HepG2 (cell line): ENCODE results near the gene TFEB. TPM values are rescaled to one million over a fixed set of nuclear protein-coding genes. Genes with fewer than 3 reads are reported as not detected.
A peak's percentile ranks its signal among the peaks of the same experiment; 100 is the strongest.

ENCODE experiments used
- ATAC-seq: fragments of 200-7000 bp; cut with Tn5 transposase; 3 replicates; pipeline ENCODE4 v1.9.1; 2020; ENCODE audit warnings: mild to moderate bottlenecking, moderate library complexity
- BruUV-seq: library from RNA; stranded (reverse); fragments of 400-500 nt; replicated peaks from 2 replicates; lab custom pipeline; 2021; lab: Mats Ljungman, UMichigan
- CTCF ChIA-PET: fragments of 300-600 bp; formaldehyde crosslinking; extraction: SDS; loops from one replicate; lab custom pipeline; 2021; ENCODE audit warnings: low total read pairs, inconsistent platforms, low intra/inter-chr PET ratio; lab: Yijun Ruan, JAX
- POLR2A ChIA-PET: fragments of 350-600 bp; sonication (Branson Sonifier 250); formaldehyde crosslinking; loops from one replicate; lab custom pipeline; 2020; ENCODE audit warnings: antibody characterized with exemption, inconsistent platforms; lab: Yijun Ruan, JAX
- DNase-seq: peaks from one replicate; pipeline ENCODE4 v3.0.0-alpha.2; 2015; ENCODE audit warnings: low spot score
- FAIRE-seq: peaks from 3 replicates; lab custom pipeline; 2011; peaks lifted over from hg19 to GRCh38; lab: Jason Lieb, UNC
- H2AFZ ChIP-seq: one replicate; pipeline ENCODE4 v1.6.1; 2011; ENCODE audit warnings: low read length, inconsistent platforms
- H3K27ac ChIP-seq: fragments of 300-600 bp; 3 replicates; pipeline ENCODE4 v1.8.0; 2011; ENCODE audit warnings: mixed run types, mild to moderate bottlenecking, mixed read lengths, low read length, inconsistent platforms; ENCODE audit not compliant: insufficient read depth; ENCODE audit errors: extremely low read length
- H3K27me3 ChIP-seq, 2 experiments: fragments of 200-600 bp in 1 of 2; 2 replicates in 1 of 2; 3 replicates in 1 of 2; pipeline versions ENCODE4 v1.6.0 to v1.8.0; 2011; ENCODE audit warnings: low read length in 2 of 2, mild to moderate bottlenecking in 2 of 2, moderate library complexity in 2 of 2, inconsistent platforms in 1 of 2; ENCODE audit not compliant: insufficient read depth in 2 of 2, control insufficient read depth in 1 of 2
- H3K36me3 ChIP-seq, 2 experiments: fragments of 200-600 bp in 1 of 2; replicated peaks in 1 of 2; 2 replicates in 1 of 2; 3 replicates in 1 of 2; pipeline versions ENCODE4 v1.5.1 to v1.8.0; 2011; ENCODE audit warnings: low read length in 2 of 2, inconsistent platforms in 1 of 2; ENCODE audit not compliant: insufficient read depth in 2 of 2, control insufficient read depth in 1 of 2
- H3K4me1 ChIP-seq: 2 replicates; pipeline ENCODE4 v1.5.1; 2012; ENCODE audit warnings: low read length, inconsistent platforms; ENCODE audit not compliant: insufficient read depth
- H3K4me2 ChIP-seq: 2 replicates; pipeline ENCODE4 v1.6.0; 2011; ENCODE audit warnings: low read depth, low read length, inconsistent platforms
- H3K4me3 ChIP-seq, 3 experiments: fragments of 200-600 bp in 1 of 3; sonication (generic), shearing (Covaris generic) in 1 of 3; replicated peaks in 1 of 3; 2 replicates each; pipeline ENCODE4 v1.5.1; 2011 to 2016; ENCODE audit warnings: low read length in 3 of 3, inconsistent platforms in 2 of 3, low read depth in 2 of 3, mild to moderate bottlenecking in 2 of 3, control low read depth in 1 of 3, mixed read lengths in 1 of 3; ENCODE audit not compliant: insufficient read depth in 1 of 3
- H3K79me2 ChIP-seq: one replicate; pipeline ENCODE4 v1.6.1; 2011; ENCODE audit warnings: low read length, inconsistent platforms; ENCODE audit not compliant: insufficient read depth
- H3K9ac ChIP-seq: 2 replicates; pipeline ENCODE4 v1.6.0; 2011; ENCODE audit warnings: mild to moderate bottlenecking, low read depth, low read length, inconsistent platforms; ENCODE audit not compliant: insufficient read depth
- H3K9me3 ChIP-seq: 2 replicates; pipeline ENCODE4 v1.5.1; 2012; ENCODE audit warnings: mild to moderate bottlenecking, low read length
- H4K20me1 ChIP-seq: 2 replicates; pipeline ENCODE4 v1.6.0; 2011; ENCODE audit warnings: inconsistent platforms, mild to moderate bottlenecking, low read length, moderate library complexity; ENCODE audit not compliant: insufficient read depth
- CEBPG ChIP-seq: IDR thresholded peaks from 2 replicates; pipeline ENCODE4 v1.6.1; 2016
- ETV6 ChIP-seq: sonication (generic); formaldehyde crosslinking; conservative IDR thresholded peaks from 2 replicates; pipeline ENCODE4 v1.4.0; 2020; ENCODE audit warnings: missing genetic modification reagents
- TRIM22 ChIP-seq: fragments of 450-650 bp; IDR thresholded peaks from 2 replicates; pipeline ENCODE4 v1.6.1; 2017
- ZNF318 ChIP-seq: sonication (generic); formaldehyde crosslinking; IDR thresholded peaks from 2 replicates; pipeline ENCODE4 v1.4.0; 2020; ENCODE audit warnings: mild to moderate bottlenecking, missing genetic modification reagents
- ZNF333 ChIP-seq: sonication (generic); formaldehyde crosslinking; IDR thresholded peaks from 2 replicates; pipeline ENCODE4 v1.4.0; 2020; ENCODE audit warnings: mild to moderate bottlenecking, missing genetic modification reagents, borderline replicate concordance
- ZNF652 ChIP-seq: IDR thresholded peaks from 2 replicates; pipeline ENCODE4 v1.6.1; 2016; ENCODE audit warnings: low read depth, borderline replicate concordance
- WGBS: methylation state at CpG from one replicate; pipeline ENCODE4 v1.1.6; 2017; ENCODE audit warnings: low lambda C conversion rate; 5-methylcytosine and 5-hydroxymethylcytosine counted together
- in situ Hi-C: cut with HindIII; loops from 2 replicates; pipeline ENCODE4 v1.10.0; 2017; ENCODE audit warnings: low pct_unique_long_range_greater_than_20kb; ENCODE audit not compliant: extremely low pct_ligation_motif_present
- intact Hi-C: fragments of 100-400 bp; cut with micrococcal nuclease; formaldehyde crosslinking; loops from one replicate; pipeline ENCODE4 v1.10.0; 2022; ENCODE audit not compliant: unreplicated experiment
- polyA plus RNA-seq, 8 experiments: library from polyadenylated mRNA; depleted of rRNA in 3 of 8; stranded (reverse) in 7 of 8; unstranded in 1 of 8; fragments of >200 nt; fragmentation: Illumina TruSeq in 4 of 8; extraction: Trizol in 4 of 8; gene quantifications; 2 replicates each; pipeline versions ENCODE4 v1.2.1 to v1.2.3, GENCODE V29; 2011 to 2016; ENCODE audit warnings: low read depth in 4 of 8, missing spikeins in 1 of 8, mixed read lengths in 1 of 8; ENCODE audit not compliant: insufficient read depth in 1 of 8
- total RNA-seq, 5 experiments: library from RNA; depleted of rRNA; stranded (reverse); fragments of >200 nt; fragmentation: Illumina TruSeq; extraction: Trizol; gene quantifications; 2 replicates each; pipeline ENCODE4 v1.2.3, GENCODE V29; 2016; ENCODE audit warnings: low read depth in 1 of 5

TFEB gene
- total and polyA plus RNA-seq, 2 of the 13 experiments (the other 11 are each of a cell fraction or from before 2014, with no cell fraction given) = 13.3 to 18.7 TPM

- intact Hi-C loops = no loop called here
- TF ChIP-seq ZNF318 (CRISPR knock-in tag) (no peak), ZNF652 (CRISPR knock-in tag) (peak; percentile 61; the same call in 1 of the 2 replicates), ZNF333 (no peak), CEBPG (CRISPR knock-in tag) (no peak), ETV6 (CRISPR knock-in tag) (no peak), TRIM22 (0 out of 2 replicates have a peak, but pooled peaks have one; percentile 24)
- ATAC-seq = no peak
- Histone ChIP-seq H3K36me3 (no peaks in the 10 kb centered on the region), H3K4me1 (peaks cover 43% of the 10 kb centered on the region), H3K27me3 (peaks cover 3 to 62% of the 10 kb centered on the region in 2 experiments; a peak in 4 of 5 replicates), H3K79me2 (no peaks in the 10 kb centered on the region), H2AFZ (no peak overlapping the region), H4K20me1 (no peaks in the 10 kb centered on the region), H3K27ac (no peak overlapping the region), H3K9ac (no peak overlapping the region), H3K4me3 (no peak overlapping the region), H3K4me2 (no peak overlapping the region), H3K9me3 (no peaks in the 10 kb centered on the region)
- no TSS peak for BruUV-seq
- 54% methylated on average over 12 of the region's 12 CpGs for WGBS
- POLR2A ChIA-PET = no interaction called here
- CTCF ChIA-PET = no interaction called here
- no peak for FAIRE-seq
- in situ Hi-C loops = no loop called here
- DNase-seq = no peak
Observed at GRCh38 chr6:41645007-41645618, 90.3 kb downstream of the TFEB start.
